DOHH2 (cell line): ENCODE measurements around the gene UBE2V1.

Experiments used
- EZH2phosphoT487 ChIP-seq: fragments of 200-600 bp; sonication (generic); IDR thresholded peaks from 2 replicates; pipeline ENCODE4 v1.6.1; 2017; ENCODE audit warnings: borderline replicate concordance, mild to moderate bottlenecking, antibody characterized with exemption, low read length, moderate library complexity, mixed read lengths
- TF ChIP-seq, protein P1 (sequence below): fragments of 200-600 bp; sonication (generic); IDR thresholded peaks from one replicate; pipeline ENCODE4 v1.5.1; 2014; ENCODE audit warnings: antibody characterized with exemption, mild to moderate bottlenecking, low read depth, low read length; ENCODE audit not compliant: poor library complexity, severe bottlenecking

DNA sequence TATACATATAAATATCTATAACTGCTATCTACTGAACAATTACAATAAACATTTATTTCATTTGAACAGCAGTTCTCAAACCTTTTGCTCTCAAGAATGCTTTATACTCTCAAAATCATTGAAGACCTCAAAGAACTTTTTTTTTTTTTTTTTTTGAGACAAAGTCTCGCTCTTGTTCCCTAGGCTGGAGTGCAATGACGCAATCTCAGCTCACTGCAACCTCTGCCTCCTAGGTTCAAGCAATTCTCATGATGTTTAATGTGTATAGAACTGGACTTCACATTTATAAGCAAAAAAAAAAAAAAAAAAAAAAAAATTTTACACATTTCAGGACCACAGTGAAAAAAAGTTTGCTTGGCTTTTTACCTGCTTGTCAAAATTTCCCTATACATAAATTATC is 11.7 kb downstream of the UBE2V1 start:
- TF ChIP-seq, protein P1, sequence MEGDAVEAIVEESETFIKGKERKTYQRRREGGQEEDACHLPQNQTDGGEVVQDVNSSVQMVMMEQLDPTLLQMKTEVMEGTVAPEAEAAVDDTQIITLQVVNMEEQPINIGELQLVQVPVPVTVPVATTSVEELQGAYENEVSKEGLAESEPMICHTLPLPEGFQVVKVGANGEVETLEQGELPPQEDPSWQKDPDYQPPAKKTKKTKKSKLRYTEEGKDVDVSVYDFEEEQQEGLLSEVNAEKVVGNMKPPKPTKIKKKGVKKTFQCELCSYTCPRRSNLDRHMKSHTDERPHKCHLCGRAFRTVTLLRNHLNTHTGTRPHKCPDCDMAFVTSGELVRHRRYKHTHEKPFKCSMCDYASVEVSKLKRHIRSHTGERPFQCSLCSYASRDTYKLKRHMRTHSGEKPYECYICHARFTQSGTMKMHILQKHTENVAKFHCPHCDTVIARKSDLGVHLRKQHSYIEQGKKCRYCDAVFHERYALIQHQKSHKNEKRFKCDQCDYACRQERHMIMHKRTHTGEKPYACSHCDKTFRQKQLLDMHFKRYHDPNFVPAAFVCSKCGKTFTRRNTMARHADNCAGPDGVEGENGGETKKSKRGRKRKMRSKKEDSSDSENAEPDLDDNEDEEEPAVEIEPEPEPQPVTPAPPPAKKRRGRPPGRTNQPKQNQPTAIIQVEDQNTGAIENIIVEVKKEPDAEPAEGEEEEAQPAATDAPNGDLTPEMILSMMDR, result no peak
- TF ChIP-seq EZH2phosphoT487, result no peak
